ENCODE results near the gene EFCAB6.

- no peak for TF ChIP-seq CHD1 (IDR thresholded peaks at IDR 0.05; ENCODE audit: low read depth, low read length)
- TF ChIP-seq RAD21 (IDR thresholded peaks at IDR 0.05; ENCODE audit: insufficient read depth, low read depth, low read length): no peak
Measured at GRCh38 chr22:43755452-43755851, 56.7 kb downstream of the EFCAB6 start.

Measured in GM12878 (cell line).